Breast epithelium (tissue), 4 donors: ENCODE data around the gene SP2. TPM values are rescaled to one million over a fixed set of nuclear protein-coding genes. Genes with fewer than 3 reads are reported as not detected.

Source experiments
- DNase-seq, 2 donors: peaks; one replicate each; pipeline ENCODE4 v3.0.0-alpha.2; 2019; ENCODE audit warnings: low spot score in 2 of 2
- H3K27ac ChIP-seq, 2 donors: fragments of 200-600 bp; sonication (generic) in 1 of 2; one replicate each; pipeline ENCODE4 v1.5.1; 2016 to 2019; ENCODE audit warnings: mild to moderate bottlenecking in 1 of 2
- H3K27me3 ChIP-seq, 2 donors: fragments of 200-600 bp; sonication (generic) in 1 of 2; one replicate each; pipeline versions ENCODE4 v1.5.1 to v1.6.0; 2017 to 2019; ENCODE audit warnings: control low read depth in 1 of 2, mild to moderate bottlenecking in 1 of 2
- H3K36me3 ChIP-seq: fragments of 200-600 bp; one replicate; pipeline ENCODE4 v1.5.1; 2019
- H3K4me1 ChIP-seq, 2 donors: fragments of 200-600 bp; sonication (generic); one replicate each; pipeline ENCODE4 v1.5.1; 2016 to 2019; ENCODE audit warnings: control low read depth in 1 of 2
- H3K4me3 ChIP-seq, 3 donors: fragments of 200-600 bp; sonication (generic); 1 replicate in 2 of 3; 2 replicates in 1 of 3; pipeline ENCODE4 v1.5.1; 2016 to 2019; ENCODE audit warnings: mild to moderate bottlenecking in 3 of 3, moderate library complexity in 2 of 3
- H3K9me3 ChIP-seq, 2 donors: fragments of 200-600 bp; sonication (generic) in 1 of 2; one replicate each; pipeline ENCODE4 v1.5.1; 2016 to 2019; ENCODE audit warnings: control low read depth in 1 of 2
- POLR2A ChIP-seq: fragments of 450-650 bp; IDR thresholded peaks from one replicate; pipeline ENCODE4 v1.6.1; 2016; ENCODE audit warnings: antibody characterized with exemption, mild to moderate bottlenecking, moderate library complexity
- POLR2AphosphoS5 ChIP-seq, 3 donors: sonication (generic); formaldehyde crosslinking; IDR thresholded peaks; one replicate each; pipeline ENCODE4 v1.6.1; 2017; ENCODE audit warnings: antibody characterized with exemption in 3 of 3
- intact Hi-C: fragments of 100-400 bp; cut with DNase I; formaldehyde crosslinking; loops from one replicate; pipeline ENCODE4 v1.15.1; 2023; ENCODE audit warnings: low total_unique reads
- total RNA-seq, 3 donors: library from RNA; depleted of rRNA; stranded (reverse); fragments of >200 nt; gene quantifications; one replicate each; pipeline ENCODE4 v1.1.0, GENCODE V29; 2016
- TF ChIP-seq, protein P1 (sequence below), 3 donors: fragments of 450-650 bp; IDR thresholded peaks; one replicate each; pipeline ENCODE4 v1.5.1; 2016 to 2017; ENCODE audit warnings: antibody characterized with exemption in 3 of 3, mild to moderate bottlenecking in 3 of 3, moderate library complexity in 3 of 3

SP2 gene
- total RNA-seq, 3 donors from 2014 or later, result 4.6 to 9.8 (median 5.6) TPM

DNA sequence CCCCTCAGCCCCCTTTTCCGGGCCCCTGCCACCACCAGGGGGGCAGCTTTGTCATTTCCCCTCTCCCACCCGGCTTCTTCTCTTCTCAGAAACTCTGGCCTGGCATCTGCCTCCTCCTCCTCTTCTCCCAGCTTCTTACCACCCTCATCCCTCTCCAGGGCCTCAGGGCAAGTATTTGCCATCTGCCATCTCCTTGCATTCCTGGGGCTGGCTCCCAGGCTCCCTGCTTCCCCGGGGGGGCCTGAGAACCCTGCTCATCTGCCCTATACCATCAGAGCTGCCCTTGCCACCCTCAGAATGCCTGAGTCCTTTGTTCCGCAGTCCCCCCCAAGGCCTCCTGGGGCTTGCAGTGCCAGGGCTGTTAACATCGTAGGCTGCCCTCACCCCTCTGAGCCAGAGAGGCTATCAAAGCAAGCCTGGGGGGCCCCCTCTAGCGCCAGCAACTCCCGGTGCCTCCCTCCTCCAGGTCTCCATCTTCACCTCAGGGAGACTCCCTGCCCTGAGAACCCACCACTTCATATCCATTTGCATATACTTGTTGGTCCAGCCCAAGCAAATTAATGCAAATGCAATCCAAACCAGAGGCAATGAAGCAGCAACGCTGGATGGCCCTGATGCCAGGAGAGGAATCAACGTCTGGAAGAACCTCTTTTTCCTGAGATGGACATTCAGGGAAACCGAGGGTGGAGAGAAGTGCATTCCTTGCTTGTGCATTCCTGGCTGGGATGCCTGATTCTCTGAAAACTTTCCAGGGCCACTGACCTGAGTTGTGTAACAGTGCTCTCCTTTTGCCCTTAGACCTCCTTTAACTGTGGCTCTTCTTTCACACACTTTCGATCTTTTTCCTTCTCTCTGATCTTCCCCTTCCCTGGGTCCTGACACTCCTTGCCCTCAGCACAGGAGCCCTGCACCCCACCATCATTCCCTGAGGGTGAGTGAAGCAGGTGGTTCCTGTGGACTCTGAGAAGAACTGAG, 20.7 kb upstream of the SP2 start:
- Histone ChIP-seq H3K4me1 (peaks cover 5 to 17% of the 10 kb centered on the region in 2 donors), H3K9me3 (no peaks in the 10 kb centered on the region), H3K36me3 (no peaks in the 10 kb centered on the region), H3K27me3 (peaks cover 0 to 3% of the 10 kb centered on the region in 2 donors), H3K27ac (no peak overlapping the region), H3K4me3 (no peak overlapping the region)
- TF ChIP-seq POLR2A (no peak), POLR2AphosphoS5 (IDR thresholded peaks at IDR 0.05) (no peak)
- TF ChIP-seq, protein P1, sequence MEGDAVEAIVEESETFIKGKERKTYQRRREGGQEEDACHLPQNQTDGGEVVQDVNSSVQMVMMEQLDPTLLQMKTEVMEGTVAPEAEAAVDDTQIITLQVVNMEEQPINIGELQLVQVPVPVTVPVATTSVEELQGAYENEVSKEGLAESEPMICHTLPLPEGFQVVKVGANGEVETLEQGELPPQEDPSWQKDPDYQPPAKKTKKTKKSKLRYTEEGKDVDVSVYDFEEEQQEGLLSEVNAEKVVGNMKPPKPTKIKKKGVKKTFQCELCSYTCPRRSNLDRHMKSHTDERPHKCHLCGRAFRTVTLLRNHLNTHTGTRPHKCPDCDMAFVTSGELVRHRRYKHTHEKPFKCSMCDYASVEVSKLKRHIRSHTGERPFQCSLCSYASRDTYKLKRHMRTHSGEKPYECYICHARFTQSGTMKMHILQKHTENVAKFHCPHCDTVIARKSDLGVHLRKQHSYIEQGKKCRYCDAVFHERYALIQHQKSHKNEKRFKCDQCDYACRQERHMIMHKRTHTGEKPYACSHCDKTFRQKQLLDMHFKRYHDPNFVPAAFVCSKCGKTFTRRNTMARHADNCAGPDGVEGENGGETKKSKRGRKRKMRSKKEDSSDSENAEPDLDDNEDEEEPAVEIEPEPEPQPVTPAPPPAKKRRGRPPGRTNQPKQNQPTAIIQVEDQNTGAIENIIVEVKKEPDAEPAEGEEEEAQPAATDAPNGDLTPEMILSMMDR (IDR thresholded peaks at IDR 0.05), result no peak
- no peak for DNase-seq
- intact Hi-C loops, result no loop called here

DNA sequence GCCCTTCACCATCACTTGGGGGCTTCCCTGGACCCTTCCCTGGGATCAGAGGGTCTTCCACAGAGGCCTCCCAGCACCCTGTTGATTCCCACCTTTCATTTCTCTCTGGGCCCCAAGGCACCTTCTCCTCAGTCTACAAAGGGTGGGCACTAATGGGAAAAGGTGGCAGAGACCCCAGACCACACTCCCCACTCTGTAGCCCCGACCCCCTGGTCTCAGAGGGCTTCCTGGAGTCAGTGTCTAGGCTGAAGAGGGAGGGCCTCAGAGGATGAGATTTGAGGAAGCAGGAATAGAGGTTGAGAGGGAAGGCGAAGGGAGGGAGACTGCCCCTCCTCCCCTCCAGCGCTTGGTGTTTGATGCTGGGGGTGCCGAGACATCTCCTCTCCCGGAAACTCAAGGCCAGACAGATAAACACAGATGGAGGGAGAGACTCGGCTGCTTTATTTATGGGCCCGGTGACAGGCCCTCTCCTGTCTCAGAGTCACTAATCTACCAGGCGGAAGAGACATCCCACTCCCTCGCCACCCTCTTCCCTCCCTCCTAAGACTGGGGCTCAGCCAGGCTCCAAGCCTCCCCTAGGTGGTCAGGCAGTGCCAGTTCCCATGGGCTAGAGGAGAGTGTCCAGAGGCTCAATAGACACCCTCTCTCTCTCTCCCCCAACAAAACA, 18.5 kb upstream of the SP2 start:
- H3K36me3 ChIP-seq, result no peaks in the 10 kb centered on the region
- H3K27ac ChIP-seq, result no peak overlapping the region
- H3K27me3 ChIP-seq, result peaks cover 0 to 2% of the 10 kb centered on the region in 2 donors
- TF ChIP-seq, protein P1 (IDR thresholded peaks at IDR 0.05), result no peak
- TF ChIP-seq POLR2AphosphoS5 (IDR thresholded peaks at IDR 0.05), result no peak
- TF ChIP-seq POLR2A, result no peak
- peaks cover 3 to 17% of the 10 kb centered on the region in 2 donors for H3K4me1 ChIP-seq
- H3K9me3 ChIP-seq, result no peaks in the 10 kb centered on the region
- no peak overlapping the region for H3K4me3 ChIP-seq
- no peak for DNase-seq
- intact Hi-C loops, result no loop called here

DNA sequence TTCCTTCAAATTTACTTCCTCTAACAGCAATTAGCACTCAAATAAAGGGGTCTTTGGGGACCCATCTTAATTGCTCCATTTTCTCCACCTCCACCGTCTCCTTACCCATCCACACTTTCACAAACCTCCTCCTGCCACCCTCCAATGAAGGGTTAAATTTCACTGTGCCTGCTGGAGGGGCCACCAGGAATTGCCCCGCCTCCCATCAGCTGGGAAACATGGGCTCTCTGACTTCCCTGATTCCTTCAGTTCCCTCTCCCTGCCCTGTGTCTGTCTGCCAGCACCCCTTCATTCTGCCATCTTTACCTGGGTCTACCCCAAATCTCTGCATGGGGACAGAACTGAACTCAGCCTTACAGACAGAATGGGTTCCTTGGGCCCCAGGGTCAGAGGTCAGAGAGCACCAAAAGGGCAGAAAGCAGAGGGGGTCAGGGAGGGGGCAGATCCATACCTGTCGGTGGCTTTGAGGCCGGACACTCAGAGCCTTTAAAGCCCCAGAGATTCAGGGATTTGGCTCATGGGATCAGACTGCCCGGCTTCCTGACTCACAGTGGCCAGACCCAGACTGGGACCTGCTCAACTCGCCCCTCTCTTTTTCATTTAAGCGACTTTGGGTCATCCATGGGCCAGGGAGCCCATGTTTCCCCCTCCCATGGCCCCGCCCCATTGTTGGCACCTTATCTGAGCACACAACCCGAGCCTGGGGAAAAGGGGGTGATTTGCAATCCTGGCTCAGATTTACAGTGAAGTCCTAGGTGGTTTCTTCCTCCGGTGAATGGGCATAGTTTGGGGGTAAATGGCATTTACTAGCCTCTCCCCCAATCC, 17.6 kb upstream of the SP2 start:
- H3K27ac ChIP-seq, result no peak overlapping the region
- H3K36me3 ChIP-seq, result no peaks in the 10 kb centered on the region
- no peak overlapping the region for H3K4me3 ChIP-seq
- TF ChIP-seq POLR2AphosphoS5 (IDR thresholded peaks at IDR 0.05), result no peak
- no peak for TF ChIP-seq POLR2A
- TF ChIP-seq, protein P1 (IDR thresholded peaks at IDR 0.05), result no peak
- peaks cover 5 to 18% of the 10 kb centered on the region in 2 donors for H3K4me1 ChIP-seq
- intact Hi-C loops, result no loop called here
- no peak for DNase-seq
- H3K9me3 ChIP-seq, result no peaks in the 10 kb centered on the region
- no peaks in the 10 kb centered on the region for H3K27me3 ChIP-seq

DNA sequence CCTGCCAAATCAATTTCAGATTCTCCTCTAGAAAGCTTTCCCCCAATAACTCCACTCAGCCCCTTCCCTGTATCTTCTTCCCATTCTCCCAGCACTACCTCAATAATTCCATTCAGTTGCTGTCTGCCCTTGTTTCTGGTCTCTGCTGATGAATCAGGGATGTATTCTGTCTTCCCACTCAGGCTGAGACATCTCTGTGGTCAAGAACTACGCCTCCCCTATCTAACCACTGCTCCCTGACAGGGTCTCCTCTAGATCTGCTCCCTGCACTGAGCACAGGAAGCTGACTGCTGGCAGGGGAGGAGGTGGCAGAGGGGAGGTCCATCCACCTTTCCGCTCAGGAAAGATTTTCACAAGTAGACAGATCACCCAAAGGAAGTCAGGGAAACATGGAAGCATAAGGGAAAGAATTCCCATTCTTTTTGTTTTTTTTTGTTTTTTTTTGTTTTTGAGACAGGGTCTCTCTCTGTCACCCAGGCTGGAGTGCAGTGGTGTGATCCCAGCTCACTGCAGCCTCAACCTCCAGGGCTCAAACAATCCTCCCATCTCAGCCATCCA, 16.9 kb upstream of the SP2 start:
- H3K9me3 ChIP-seq, result no peaks in the 10 kb centered on the region
- H3K4me1 ChIP-seq, result peaks cover 10 to 18% of the 10 kb centered on the region in 2 donors
- no peak for DNase-seq
- no peak overlapping the region for H3K27ac ChIP-seq
- TF ChIP-seq POLR2A, result no peak
- TF ChIP-seq POLR2AphosphoS5 (IDR thresholded peaks at IDR 0.05), result no peak
- TF ChIP-seq, protein P1 (IDR thresholded peaks at IDR 0.05), result no peak
- no peaks in the 10 kb centered on the region for H3K27me3 ChIP-seq
- intact Hi-C loops, result no loop called here
- no peak overlapping the region for H3K4me3 ChIP-seq
- no peaks in the 10 kb centered on the region for H3K36me3 ChIP-seq
